ENCODE results near the gene UQCRFS1.
"Not testable (repeated sequence)": the region's sequence is repeated elsewhere in the genome, so short reads cannot be mapped to it uniquely, and the experiment has no call there.

Gene UQCRFS1

GRCh38 chr19:29214411-29214810 is 1.5 kb upstream of the UQCRFS1 start:
- DNase-seq (ENCODE audit: low read depth), result no peak

- DNase-seq (ENCODE audit: low read depth), result no peak
Observed at GRCh38 chr19:29212356-29212647, 649 bp downstream of the UQCRFS1 start.

- peak; percentile 40 for DNase-seq (ENCODE audit: low read depth)
Observed at GRCh38 chr19:29211562-29212355, 1.2 kb downstream of the UQCRFS1 start.

- not testable (repeated sequence) for DNase-seq (ENCODE audit: low read depth)
Observed at GRCh38 chr19:29211041-29211440, 1.9 kb downstream of the UQCRFS1 start.

- not testable (repeated sequence) for DNase-seq (ENCODE audit: low read depth)
Observed at GRCh38 chr19:29210502-29210901, 2.4 kb downstream of the UQCRFS1 start.

GRCh38 chr19:29207403-29208187 is 5.4 kb downstream of the UQCRFS1 start:
- DNase-seq (ENCODE audit: low read depth), result not testable (repeated sequence)

GRCh38 chr19:29206453-29206852 is 6.5 kb downstream of the UQCRFS1 start:
- DNase-seq (ENCODE audit: low read depth), result no peak

GRCh38 chr19:29202281-29202680 is 10.7 kb downstream of the UQCRFS1 start:
- no peak for DNase-seq (ENCODE audit: low read depth)

GRCh38 chr19:29201855-29202254 is 11.1 kb downstream of the UQCRFS1 start:
- peak; percentile 2 for DNase-seq (ENCODE audit: low read depth)

GRCh38 chr19:29194658-29195057 is 18.3 kb downstream of the UQCRFS1 start:
- DNase-seq (ENCODE audit: low read depth), result no peak

GRCh38 chr19:29193155-29193554 is 19.8 kb downstream of the UQCRFS1 start:
- no peak for DNase-seq (ENCODE audit: low read depth)

GRCh38 chr19:29191005-29191404 is 21.9 kb downstream of the UQCRFS1 start:
- DNase-seq (ENCODE audit: low read depth), result no peak

GRCh38 chr19:29189033-29189360 is 24.0 kb downstream of the UQCRFS1 start:
- no peak for DNase-seq (ENCODE audit: low read depth)

- no peak for DNase-seq (ENCODE audit: low read depth)
Observed at GRCh38 chr19:29188289-29189032, 24.5 kb downstream of the UQCRFS1 start.

GRCh38 chr19:29187676-29188075 is 25.3 kb downstream of the UQCRFS1 start:
- no peak for DNase-seq (ENCODE audit: low read depth)

GRCh38 chr19:29185427-29185826 is 27.5 kb downstream of the UQCRFS1 start:
- DNase-seq (ENCODE audit: low read depth), result no peak

- DNase-seq (ENCODE audit: low read depth), result no peak
Observed at GRCh38 chr19:29176981-29177754, 35.8 kb downstream of the UQCRFS1 start.

GRCh38 chr19:29173896-29174295 is 39.1 kb downstream of the UQCRFS1 start:
- no peak for DNase-seq (ENCODE audit: low read depth)

- no peak for DNase-seq (ENCODE audit: low read depth)
Observed at GRCh38 chr19:29172302-29172701, 40.6 kb downstream of the UQCRFS1 start.

GRCh38 chr19:29171525-29171924 is 41.4 kb downstream of the UQCRFS1 start:
- DNase-seq (ENCODE audit: low read depth), result no peak

GRCh38 chr19:29170554-29170953 is 42.4 kb downstream of the UQCRFS1 start:
- peak; percentile 1 for DNase-seq (ENCODE audit: low read depth)

GRCh38 chr19:29162694-29163093 is 50.3 kb downstream of the UQCRFS1 start:
- no peak for DNase-seq (ENCODE audit: low read depth)
